ENCODE results near the gene SPIRE1. TPM values are rescaled to one million over a fixed set of nuclear protein-coding genes. Genes with fewer than 3 reads are reported as not detected.

Gene SPIRE1
- total RNA-seq, 6 experiments from 2014 or later: 22.2 to 33.7 (median 28.2) TPM

DNA sequence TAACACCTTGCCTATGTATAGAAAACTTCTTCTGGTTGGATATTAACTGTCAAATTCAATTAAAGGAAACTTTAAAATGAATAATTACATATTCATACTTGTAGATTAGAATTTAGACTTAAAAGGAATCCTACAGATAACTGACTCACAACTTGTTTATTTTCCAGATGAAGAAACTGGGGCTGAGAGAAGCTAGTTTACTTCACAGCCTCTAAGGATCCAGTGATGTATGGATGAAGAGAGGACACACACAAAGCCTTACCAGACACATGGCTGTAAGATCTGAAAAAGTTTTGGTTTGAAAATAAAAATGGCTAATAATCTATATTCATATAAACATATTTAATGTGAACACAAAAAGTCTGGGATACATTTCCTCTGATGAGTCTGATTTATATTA, 177.9 kb downstream of the SPIRE1 start:
- no peaks in the 10 kb centered on the region for H3K27me3 Mint-ChIP-seq (ENCODE audit: insufficient read depth)
- H3K4me3 Mint-ChIP-seq: no peak overlapping the region
- no peak for TF ChIP-seq CTCF (IDR thresholded peaks at IDR 0.05)
- H3K27ac Mint-ChIP-seq: no peak overlapping the region; the same call in 1 of the 2 replicates
- no peaks in the 10 kb centered on the region for H3K9me3 Mint-ChIP-seq
- peaks cover 10% of the 10 kb centered on the region; the same call in 1 of the 2 replicates for H3K36me3 Mint-ChIP-seq (ENCODE audit: low read depth)
- peaks cover 2% of the 10 kb centered on the region; the same call in 1 of the 2 replicates for H3K4me1 Mint-ChIP-seq (ENCODE audit: low read depth)
- DNase-seq: no peak

GRCh38 chr18:12479536-12479935, 178.4 kb downstream of the SPIRE1 start:
- no peaks in the 10 kb centered on the region for H3K9me3 Mint-ChIP-seq
- no peaks in the 10 kb centered on the region for H3K27me3 Mint-ChIP-seq (ENCODE audit: insufficient read depth)
- peaks cover 5% of the 10 kb centered on the region; the same call in 1 of the 2 replicates for H3K4me1 Mint-ChIP-seq (ENCODE audit: low read depth)
- H3K36me3 Mint-ChIP-seq (ENCODE audit: low read depth): peaks cover 10% of the 10 kb centered on the region; the same call in 1 of the 2 replicates
- no peak for TF ChIP-seq CTCF (IDR thresholded peaks at IDR 0.05)
- no peak overlapping the region for H3K27ac Mint-ChIP-seq
- no peak for DNase-seq
- no peak overlapping the region for H3K4me3 Mint-ChIP-seq

- TF ChIP-seq CTCF (IDR thresholded peaks at IDR 0.05): peak; percentile 36; the same call in 1 of the 2 replicates
- no peaks in the 10 kb centered on the region for H3K9me3 Mint-ChIP-seq
- peaks cover 10% of the 10 kb centered on the region; the same call in 1 of the 2 replicates for H3K36me3 Mint-ChIP-seq (ENCODE audit: low read depth)
- H3K4me3 Mint-ChIP-seq: no peak overlapping the region
- no peak for DNase-seq
- no peaks in the 10 kb centered on the region for H3K27me3 Mint-ChIP-seq (ENCODE audit: insufficient read depth)
- peaks cover 5% of the 10 kb centered on the region; the same call in 1 of the 2 replicates for H3K4me1 Mint-ChIP-seq (ENCODE audit: low read depth)
- H3K27ac Mint-ChIP-seq: no peak overlapping the region
Measured at GRCh38 chr18:12478269-12479047, 179.4 kb downstream of the SPIRE1 start.

DNA sequence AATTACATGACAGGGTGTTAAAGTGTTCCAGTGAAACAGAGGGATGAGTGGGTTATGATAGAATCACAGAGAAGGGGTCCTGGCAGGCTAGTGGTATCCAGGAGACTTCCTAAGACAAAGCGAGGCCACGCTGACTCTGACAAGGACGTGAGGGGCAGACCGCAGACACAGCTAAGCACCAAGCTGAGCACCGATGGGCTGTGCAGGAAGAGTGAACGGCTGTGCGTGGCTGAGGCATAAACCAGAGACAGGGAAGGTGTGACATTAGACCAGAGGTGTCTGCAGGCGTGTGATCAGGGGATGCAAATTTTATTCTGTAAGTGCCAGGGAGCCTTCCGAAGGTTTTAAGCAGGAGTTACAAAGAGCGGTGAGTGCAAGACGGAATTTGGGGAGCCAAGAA, 180.3 kb downstream of the SPIRE1 start:
- no peak overlapping the region for H3K4me3 Mint-ChIP-seq
- H3K9me3 Mint-ChIP-seq: no peaks in the 10 kb centered on the region
- H3K27ac Mint-ChIP-seq: no peak overlapping the region
- H3K4me1 Mint-ChIP-seq (ENCODE audit: low read depth): peaks cover 5% of the 10 kb centered on the region; the same call in 1 of the 2 replicates
- no peaks in the 10 kb centered on the region for H3K27me3 Mint-ChIP-seq (ENCODE audit: insufficient read depth)
- DNase-seq: no peak
- peaks cover 10% of the 10 kb centered on the region; the same call in 1 of the 2 replicates for H3K36me3 Mint-ChIP-seq (ENCODE audit: low read depth)
- TF ChIP-seq CTCF (IDR thresholded peaks at IDR 0.05): no peak

GRCh38 chr18:12476955-12477354, 181.0 kb downstream of the SPIRE1 start:
- H3K9me3 Mint-ChIP-seq: no peaks in the 10 kb centered on the region
- no peak overlapping the region for H3K4me3 Mint-ChIP-seq
- no peak for TF ChIP-seq CTCF (IDR thresholded peaks at IDR 0.05)
- no peak for DNase-seq
- no peak overlapping the region for H3K27ac Mint-ChIP-seq
- H3K27me3 Mint-ChIP-seq (ENCODE audit: insufficient read depth): no peaks in the 10 kb centered on the region
- peaks cover 5% of the 10 kb centered on the region; the same call in 1 of the 2 replicates for H3K4me1 Mint-ChIP-seq (ENCODE audit: low read depth)
- peaks cover 10% of the 10 kb centered on the region; the same call in 1 of the 2 replicates for H3K36me3 Mint-ChIP-seq (ENCODE audit: low read depth)
